Sigmoid colon (tissue), 7 donors: ENCODE measurements around the gene ILRUN. TPM values are rescaled to one million over a fixed set of nuclear protein-coding genes. Genes with fewer than 3 reads are reported as not detected.

Experiments
- DNase-seq: peaks from one replicate; pipeline ENCODE4 v3.0.0-alpha.2; 2019
- H3K27ac ChIP-seq, 4 donors: fragments of 200-600 bp; sonication (generic); one replicate each; pipeline ENCODE4 v1.5.1; 2016 to 2019; ENCODE audit warnings: mild to moderate bottlenecking in 1 of 4
- H3K27me3 ChIP-seq, 3 donors: fragments of 200-600 bp; sonication (generic); one replicate each; pipeline ENCODE4 v1.5.1; 2019; ENCODE audit warnings: mild to moderate bottlenecking in 1 of 3
- H3K36me3 ChIP-seq, 4 donors: fragments of 200-600 bp; sonication (generic); one replicate each; pipeline ENCODE4 v1.5.1; 2016 to 2019
- H3K4me1 ChIP-seq, 4 donors: fragments of 200-600 bp; sonication (generic); one replicate each; pipeline ENCODE4 v1.5.1; 2017 to 2019
- H3K4me3 ChIP-seq, 4 donors: fragments of 200-600 bp; sonication (generic); one replicate each; pipeline ENCODE4 v1.5.1; 2017 to 2019; ENCODE audit warnings: mild to moderate bottlenecking in 2 of 4, moderate library complexity in 1 of 4
- H3K9me3 ChIP-seq, 4 donors: fragments of 200-600 bp in 3 of 4; sonication (generic) in 3 of 4; one replicate each; pipeline versions ENCODE4 v1.5.1 to v1.6.1; 2013 to 2019
- EP300 ChIP-seq, 4 donors: sonication (generic); formaldehyde crosslinking; IDR thresholded peaks; one replicate each; pipeline ENCODE4 v1.6.1; 2017; ENCODE audit warnings: antibody characterized with exemption in 4 of 4
- POLR2A ChIP-seq, 2 donors: fragments of 450-650 bp; IDR thresholded peaks; one replicate each; pipeline ENCODE4 v1.6.1; 2016; ENCODE audit warnings: antibody characterized with exemption in 2 of 2, mild to moderate bottlenecking in 2 of 2, moderate library complexity in 2 of 2
- POLR2AphosphoS5 ChIP-seq, 4 donors: sonication (generic); formaldehyde crosslinking; IDR thresholded peaks; one replicate each; pipeline ENCODE4 v1.6.1; 2017; ENCODE audit warnings: antibody characterized with exemption in 4 of 4
- WGBS, 2 donors: extraction: QIAGEN DNeasy Blood & Tissue Kit; methylation state at CpG; one replicate each; pipeline ENCODE4 v1.1.7; 2013; 5-methylcytosine and 5-hydroxymethylcytosine counted together
- intact Hi-C: fragments of 100-400 bp; cut with DNase I; formaldehyde crosslinking; loops from one replicate; pipeline ENCODE4 v1.15.1; 2023
- polyA plus RNA-seq, 3 donors: library from polyadenylated mRNA; stranded (reverse); fragments of 200-250 nt; gene quantifications; one replicate each; pipeline ENCODE4 v1.2.3, GENCODE V29; 2013
- total RNA-seq, 4 donors: library from RNA; depleted of rRNA; stranded (reverse); fragments of >200 nt; gene quantifications; one replicate each; pipeline ENCODE4 v1.1.0, GENCODE V29; 2016
- TF ChIP-seq, protein P1 (sequence below), 4 experiments: fragments of 450-650 bp in 3 of 4; fragments of 200-600 bp in 1 of 4; IDR thresholded peaks; one replicate each; pipeline ENCODE4 v1.5.1; 2016 to 2019; ENCODE audit warnings: antibody characterized with exemption in 4 of 4, mild to moderate bottlenecking in 3 of 4, moderate library complexity in 2 of 4
- donor health status: healthy with polysubstance abuse.
- donor health status: Bipolar disorder and iron deficiency.
- donor health status: healthy.

The ILRUN gene
- total and polyA plus RNA-seq, 7 donors = 35.4 to 79.3 (median 62.7) TPM

DNA sequence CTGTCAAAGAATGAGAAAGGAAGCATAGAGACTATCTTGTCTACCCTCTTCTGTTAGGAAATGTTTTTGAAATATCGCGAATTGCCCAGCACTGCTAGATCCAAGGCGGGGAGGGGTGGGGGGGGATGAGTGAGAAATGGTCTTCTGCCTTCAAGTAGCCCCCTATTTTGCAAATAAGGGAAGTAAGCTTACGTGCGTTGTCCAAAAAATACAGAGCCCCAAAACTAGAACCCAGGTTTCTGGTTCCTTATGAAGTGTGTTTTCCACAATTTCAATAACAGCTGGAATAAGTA, 923 bp upstream of the ILRUN start:
- Histone ChIP-seq H3K36me3 (no peaks in the 10 kb centered on the region), H3K4me1 (peaks cover 0 to 35% (median 27%) of the 10 kb centered on the region in 4 donors), H3K4me3 (peak overlapping the region; percentile 80 to 98 (median 96)), H3K9me3 (no peaks in the 10 kb centered on the region), H3K27me3 (no peaks in the 10 kb centered on the region), H3K27ac (peak overlapping the region; percentile 95 to 99 (median 97))
- no peak for DNase-seq
- TF ChIP-seq POLR2A (IDR thresholded peaks at IDR 0.05) = no peak
- TF ChIP-seq EP300 (IDR thresholded peaks at IDR 0.05) = no peak
- TF ChIP-seq, protein P1, sequence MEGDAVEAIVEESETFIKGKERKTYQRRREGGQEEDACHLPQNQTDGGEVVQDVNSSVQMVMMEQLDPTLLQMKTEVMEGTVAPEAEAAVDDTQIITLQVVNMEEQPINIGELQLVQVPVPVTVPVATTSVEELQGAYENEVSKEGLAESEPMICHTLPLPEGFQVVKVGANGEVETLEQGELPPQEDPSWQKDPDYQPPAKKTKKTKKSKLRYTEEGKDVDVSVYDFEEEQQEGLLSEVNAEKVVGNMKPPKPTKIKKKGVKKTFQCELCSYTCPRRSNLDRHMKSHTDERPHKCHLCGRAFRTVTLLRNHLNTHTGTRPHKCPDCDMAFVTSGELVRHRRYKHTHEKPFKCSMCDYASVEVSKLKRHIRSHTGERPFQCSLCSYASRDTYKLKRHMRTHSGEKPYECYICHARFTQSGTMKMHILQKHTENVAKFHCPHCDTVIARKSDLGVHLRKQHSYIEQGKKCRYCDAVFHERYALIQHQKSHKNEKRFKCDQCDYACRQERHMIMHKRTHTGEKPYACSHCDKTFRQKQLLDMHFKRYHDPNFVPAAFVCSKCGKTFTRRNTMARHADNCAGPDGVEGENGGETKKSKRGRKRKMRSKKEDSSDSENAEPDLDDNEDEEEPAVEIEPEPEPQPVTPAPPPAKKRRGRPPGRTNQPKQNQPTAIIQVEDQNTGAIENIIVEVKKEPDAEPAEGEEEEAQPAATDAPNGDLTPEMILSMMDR (IDR thresholded peaks at IDR 0.05) = no peak
- WGBS, 2 donors = 55 to 60% methylated on average over 5 of the region's 5 CpGs
- intact Hi-C loops = loop anchor here (2.0 kb wide), 1 partner anchor 59 kb away; the partner anchor contains the start of gene SNRPC

DNA sequence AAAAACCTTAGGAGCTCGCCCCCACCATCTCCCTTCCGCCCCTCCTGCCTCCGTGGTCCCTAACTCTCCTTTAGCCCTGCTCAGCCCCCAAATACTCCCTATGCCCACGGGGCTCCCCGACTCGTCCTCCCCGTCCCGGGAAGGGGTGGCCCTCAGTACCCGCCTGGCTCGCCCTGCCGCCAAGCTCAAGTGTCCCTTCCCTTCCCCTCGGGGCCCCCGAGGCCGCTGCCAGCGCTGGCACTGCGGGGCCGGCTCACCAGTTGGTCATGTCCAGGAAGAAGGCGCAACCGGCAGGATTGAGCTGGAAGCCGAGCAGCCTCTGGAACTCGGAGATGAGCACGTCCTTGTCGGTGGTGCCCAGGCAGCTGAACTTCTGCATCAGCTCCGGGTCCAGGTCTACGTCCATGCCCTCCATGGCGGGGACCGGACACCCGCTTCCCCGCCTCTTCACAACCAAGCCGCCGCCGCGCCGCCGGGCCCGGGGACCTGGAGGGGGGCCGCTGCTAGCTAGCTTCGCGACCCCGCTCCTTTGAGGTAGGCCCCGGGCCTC, 303 bp downstream of the ILRUN start:
- intact Hi-C loops = loop anchor here (2.0 kb wide), 1 partner anchor 61 kb away; the partner anchor contains the start of gene SNRPC
- H3K4me1 ChIP-seq = peaks cover 0 to 39% (median 30%) of the 10 kb centered on the region in 4 donors

DNA sequence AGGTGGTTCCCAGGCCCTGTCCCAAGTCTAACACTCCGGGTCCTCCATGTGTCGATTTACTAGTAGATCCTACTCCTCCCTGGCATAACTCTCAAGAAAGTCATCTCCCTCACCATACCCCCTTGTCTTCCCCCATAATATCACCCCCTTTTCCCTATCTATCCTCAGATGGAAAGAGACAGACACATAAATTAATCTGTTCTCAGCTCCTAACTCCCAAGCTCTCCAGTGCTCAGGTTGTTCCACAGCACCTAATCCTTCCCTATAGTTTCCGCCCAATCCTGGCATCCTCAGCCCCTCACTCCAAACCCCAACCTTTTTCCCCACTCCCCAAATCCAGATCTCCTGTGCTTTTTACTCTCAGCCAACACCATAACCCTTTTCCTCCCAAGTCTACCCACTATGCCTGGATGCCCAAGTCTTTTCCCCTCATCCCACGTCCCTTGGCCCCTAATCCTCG, 808 bp downstream of the ILRUN start:
- Histone ChIP-seq H3K27ac (peak overlapping the region; percentile 95 to 99 (median 97)), H3K36me3 (no peaks in the 10 kb centered on the region), H3K4me1 (peaks cover 0 to 42% (median 30%) of the 10 kb centered on the region in 4 donors), H3K4me3 (peak overlapping the region; percentile 80 to 98 (median 96)), H3K27me3 (no peaks in the 10 kb centered on the region), H3K9me3 (no peaks in the 10 kb centered on the region)
- TF ChIP-seq, protein P1 (IDR thresholded peaks at IDR 0.05) = no peak
- TF ChIP-seq EP300 (IDR thresholded peaks at IDR 0.05) = no peak
- no peak for TF ChIP-seq POLR2AphosphoS5 (IDR thresholded peaks at IDR 0.05)
- TF ChIP-seq POLR2A (IDR thresholded peaks at IDR 0.05) = no peak
- no peak for DNase-seq
- WGBS, 2 donors = 8 to 21% methylated on average over 5 of the region's 5 CpGs
- intact Hi-C loops = loop anchor here (2.0 kb wide), 2 partner anchors 37 to 61 kb away; partner anchors contain the start of gene SNRPC

More for the DNA sequence above, 303 bp downstream of the ILRUN start:
- DNase-seq = no peak
- Histone ChIP-seq H3K27ac (peak overlapping the region; percentile 95 to 99 (median 97)), H3K27me3 (no peaks in the 10 kb centered on the region), H3K4me3 (peak overlapping the region; percentile 80 to 98 (median 96)), H3K9me3 (no peaks in the 10 kb centered on the region), H3K36me3 (no peaks in the 10 kb centered on the region)
- 0 to 1% methylated on average over 41 of the region's 41 CpGs for WGBS, 2 donors
- TF ChIP-seq, protein P1 (IDR thresholded peaks at IDR 0.05) = no peak
- TF ChIP-seq EP300 (IDR thresholded peaks at IDR 0.05) = no peak
- TF ChIP-seq POLR2A (IDR thresholded peaks at IDR 0.05) = no peak
- no peak for TF ChIP-seq POLR2AphosphoS5 (IDR thresholded peaks at IDR 0.05)

DNA sequence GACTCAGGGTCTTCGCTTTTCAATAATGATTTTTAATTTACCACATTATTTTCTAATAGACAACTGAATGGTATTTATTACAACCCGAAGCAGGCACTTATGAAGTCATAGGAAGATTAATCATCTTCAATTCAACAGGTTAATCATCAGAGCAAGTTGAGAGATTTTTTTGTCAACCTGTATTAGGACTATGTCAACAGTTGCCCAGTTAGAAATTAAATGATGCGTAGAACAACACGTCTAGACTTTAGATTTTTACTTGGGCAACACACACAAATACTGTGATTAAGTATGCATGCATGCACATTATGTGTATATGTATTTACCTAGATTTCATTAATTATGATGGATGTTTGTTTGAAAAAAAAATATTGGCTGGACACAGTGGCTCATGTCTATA, 4.3 kb downstream of the ILRUN start:
- H3K4me3 ChIP-seq = no peak overlapping the region
- H3K27me3 ChIP-seq = no peaks in the 10 kb centered on the region
- WGBS, 2 donors = 89 to 91% methylated on average over 4 of the region's 4 CpGs
- DNase-seq = no peak
- H3K9me3 ChIP-seq = no peaks in the 10 kb centered on the region
- no peaks in the 10 kb centered on the region for H3K36me3 ChIP-seq
- TF ChIP-seq POLR2A (IDR thresholded peaks at IDR 0.05) (no peak), POLR2AphosphoS5 (IDR thresholded peaks at IDR 0.05) (no peak), EP300 (IDR thresholded peaks at IDR 0.05) (no peak)
- TF ChIP-seq, protein P1 (IDR thresholded peaks at IDR 0.05) = no peak
- peaks cover 0 to 38% (median 28%) of the 10 kb centered on the region in 4 donors for H3K4me1 ChIP-seq
- intact Hi-C loops = no loop called here
- H3K27ac ChIP-seq = no peak overlapping the region

DNA sequence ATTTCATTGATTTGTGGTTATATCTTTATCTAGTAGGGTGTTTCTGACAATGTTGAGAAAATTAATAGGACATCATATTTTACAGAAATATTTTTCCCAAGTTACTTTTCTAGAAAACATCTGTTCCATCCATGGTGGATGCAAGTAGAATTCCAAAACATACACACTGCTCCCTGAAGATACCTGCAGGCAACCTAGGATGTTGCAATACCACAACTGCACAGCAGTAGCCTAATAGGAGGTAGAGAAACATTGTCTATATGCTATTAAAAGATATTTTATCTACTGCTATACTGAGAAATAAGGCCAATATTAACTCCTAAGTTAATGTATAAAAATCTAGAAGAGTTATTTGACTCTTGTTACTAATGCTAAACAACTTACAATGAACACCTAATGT, 6.8 kb downstream of the ILRUN start:
- TF ChIP-seq POLR2A (IDR thresholded peaks at IDR 0.05) (no peak), EP300 (IDR thresholded peaks at IDR 0.05) (no peak), POLR2AphosphoS5 (IDR thresholded peaks at IDR 0.05) (no peak)
- TF ChIP-seq, protein P1 (IDR thresholded peaks at IDR 0.05) = no peak
- intact Hi-C loops = no loop called here
- no peak for DNase-seq
- Histone ChIP-seq H3K9me3 (no peaks in the 10 kb centered on the region), H3K4me1 (peaks cover 0 to 26% (median 20%) of the 10 kb centered on the region in 4 donors), H3K4me3 (no peak overlapping the region), H3K27me3 (no peaks in the 10 kb centered on the region), H3K27ac (no peak overlapping the region), H3K36me3 (no peaks in the 10 kb centered on the region)
